Keratinocyte (primary cell): ENCODE measurements around the gene BBIP1. TPM values are rescaled to one million over a fixed set of nuclear protein-coding genes. Genes with fewer than 3 reads are reported as not detected.

Experiments
- DNase-seq: peaks from one replicate; pipeline ENCODE4 v3.0.0-alpha.2; 2011; ENCODE audit warnings: low read depth, missing footprints, low spot score
- FAIRE-seq: peaks from 2 replicates; lab custom pipeline; 2011; peaks lifted over from hg19 to GRCh38; lab: Jason Lieb, UNC
- H2AFZ ChIP-seq: 2 replicates; pipeline ENCODE4 v1.6.0; 2012; ENCODE audit warnings: low read length, control low read depth, inconsistent platforms; ENCODE audit not compliant: control insufficient read depth
- H3K27ac ChIP-seq: 2 replicates; pipeline ENCODE4 v1.5.1; 2011; ENCODE audit warnings: low read length; ENCODE audit not compliant: control insufficient read depth, insufficient read depth
- H3K27me3 ChIP-seq: 3 replicates; pipeline ENCODE4 v1.6.0; 2011; ENCODE audit warnings: low read length; ENCODE audit not compliant: control insufficient read depth, insufficient read depth; ENCODE audit errors: extremely low read depth
- H3K36me3 ChIP-seq, 2 experiments: 2 replicates in 1 of 2; 3 replicates in 1 of 2; pipeline ENCODE4 v1.5.1; 2011; ENCODE audit warnings: low read length in 2 of 2, mild to moderate bottlenecking in 1 of 2; ENCODE audit not compliant: control insufficient read depth in 2 of 2, insufficient read depth in 2 of 2; ENCODE audit errors: extremely low read depth in 1 of 2
- H3K4me1 ChIP-seq: 3 replicates; pipeline ENCODE4 v1.5.1; 2011; ENCODE audit warnings: low read length; ENCODE audit not compliant: control insufficient read depth, insufficient read depth; ENCODE audit errors: extremely low read depth
- H3K4me2 ChIP-seq: 3 replicates; pipeline ENCODE4 v1.6.0; 2011; ENCODE audit warnings: low read depth, low read length; ENCODE audit not compliant: control insufficient read depth, insufficient read depth; ENCODE audit errors: extremely low read depth
- H3K4me3 ChIP-seq, 3 experiments: fragments of 200-600 bp in 1 of 3; sonication (generic) in 1 of 3; 2 replicates in 2 of 3; 3 replicates in 1 of 3; pipeline ENCODE4 v1.5.1; 2011 to 2016; ENCODE audit warnings: low read length in 3 of 3, mild to moderate bottlenecking in 3 of 3, control low read depth in 2 of 3, inconsistent platforms in 1 of 3, low read depth in 1 of 3, mixed read lengths in 1 of 3, mixed run types in 1 of 3, moderate library complexity in 1 of 3; ENCODE audit not compliant: control insufficient read depth in 2 of 3, insufficient read depth in 2 of 3; ENCODE audit errors: extremely low read depth in 1 of 3
- H3K79me2 ChIP-seq: 2 replicates; pipeline ENCODE4 v1.6.0; 2012; ENCODE audit warnings: low read length; ENCODE audit not compliant: control insufficient read depth, insufficient read depth
- H3K9ac ChIP-seq: 3 replicates; pipeline ENCODE4 v1.6.0; 2011; ENCODE audit warnings: low read length; ENCODE audit not compliant: control insufficient read depth, insufficient read depth; ENCODE audit errors: extremely low read depth
- H3K9me1 ChIP-seq: 3 replicates; pipeline ENCODE4 v1.6.0; 2011; ENCODE audit warnings: low read length; ENCODE audit not compliant: control insufficient read depth, insufficient read depth; ENCODE audit errors: extremely low read depth
- H3K9me3 ChIP-seq: 2 replicates; pipeline ENCODE4 v1.5.1; 2012; ENCODE audit warnings: low read depth, low read length; ENCODE audit not compliant: control insufficient read depth
- H4K20me1 ChIP-seq: 3 replicates; pipeline ENCODE4 v1.6.0; 2011; ENCODE audit warnings: low read length; ENCODE audit not compliant: control insufficient read depth, insufficient read depth; ENCODE audit errors: extremely low read depth
- EZH2 ChIP-seq: IDR thresholded peaks from one replicate; pipeline ENCODE4 v1.6.1; 2012; ENCODE audit warnings: inconsistent platforms, mild to moderate bottlenecking, low read length, moderate library complexity
- dilution Hi-C: fragments of 300-500 bp; cut with MboI; formaldehyde crosslinking; loops from one replicate; pipeline ENCODE4 v1.7.0; 2020; ENCODE audit warnings: low sequenced_read_pairs; ENCODE audit not compliant: extremely low pct_ligation_motif_present
- polyA minus RNA-seq, 3 experiments: library from RNA; depleted of rRNA, polyadenylated mRNA; stranded (reverse); fragments of >200 nt; gene quantifications; 1 replicate in 1 of 3; 2 replicates in 1 of 3; 3 replicates in 1 of 3; pipeline ENCODE4 v1.2.3, GENCODE V29; 2011
- polyA plus RNA-seq, 5 experiments: library from polyadenylated mRNA; depleted of rRNA in 3 of 5; stranded (reverse) in 3 of 5; stranded (forward) in 1 of 5; unstranded in 1 of 5; fragments of >200 nt; gene quantifications; 1 replicate in 1 of 5; 2 replicates in 3 of 5; 3 replicates in 1 of 5; pipeline versions ENCODE4 v1.2.1 to v1.2.3, GENCODE V29; 2011 to 2012; ENCODE audit warnings: missing spikeins in 2 of 5, low read depth in 1 of 5, low replicate concordance in 1 of 5
- TF ChIP-seq, protein P1 (sequence below), 3 experiments: IDR thresholded peaks in 1 of 3; conservative IDR thresholded peaks in 1 of 3; optimal IDR thresholded peaks in 1 of 3; 2 replicates in 2 of 3; 3 replicates in 1 of 3; pipeline versions ENCODE3 to v1.5.1; 2011; ENCODE audit warnings: low read length in 3 of 3, mild to moderate bottlenecking in 3 of 3, moderate library complexity in 2 of 3, control low read depth in 1 of 3, inconsistent platforms in 1 of 3; ENCODE audit not compliant: insufficient read depth in 2 of 3; ENCODE audit errors: extremely low read depth in 1 of 3

BBIP1 gene, protein sequence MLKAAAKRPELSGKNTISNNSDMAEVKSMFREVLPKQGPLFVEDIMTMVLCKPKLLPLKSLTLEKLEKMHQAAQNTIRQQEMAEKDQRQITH
- 12.8 to 30.4 TPM (median 13.9 TPM) in 3 replicates for polyA plus RNA-seq
- polyA plus RNA-seq (2011; ENCODE audit: low read depth): 38.6 TPM
- 12.0 and 26.0 TPM in 2 replicates for polyA plus RNA-seq (2011; cell fraction: cytosol; rRNA removed)
- 9.2 and 14.1 TPM in 2 replicates for polyA plus RNA-seq (2011; cell fraction: nucleus; rRNA removed)
- polyA plus RNA-seq (2012; ENCODE audit: low replicate concordance): 15.0 and 23.7 TPM in 2 replicates
- polyA minus RNA-seq: 2.4 to 22.3 TPM (median 4.6 TPM) in 3 replicates
- 6.5 TPM for polyA minus RNA-seq (2011; cell fraction: cytosol; rRNA and poly(A)+ RNA removed)
- polyA minus RNA-seq (2011; cell fraction: nucleus; rRNA and poly(A)+ RNA removed): 2.7 and 3.0 TPM in 2 replicates

DNA sequence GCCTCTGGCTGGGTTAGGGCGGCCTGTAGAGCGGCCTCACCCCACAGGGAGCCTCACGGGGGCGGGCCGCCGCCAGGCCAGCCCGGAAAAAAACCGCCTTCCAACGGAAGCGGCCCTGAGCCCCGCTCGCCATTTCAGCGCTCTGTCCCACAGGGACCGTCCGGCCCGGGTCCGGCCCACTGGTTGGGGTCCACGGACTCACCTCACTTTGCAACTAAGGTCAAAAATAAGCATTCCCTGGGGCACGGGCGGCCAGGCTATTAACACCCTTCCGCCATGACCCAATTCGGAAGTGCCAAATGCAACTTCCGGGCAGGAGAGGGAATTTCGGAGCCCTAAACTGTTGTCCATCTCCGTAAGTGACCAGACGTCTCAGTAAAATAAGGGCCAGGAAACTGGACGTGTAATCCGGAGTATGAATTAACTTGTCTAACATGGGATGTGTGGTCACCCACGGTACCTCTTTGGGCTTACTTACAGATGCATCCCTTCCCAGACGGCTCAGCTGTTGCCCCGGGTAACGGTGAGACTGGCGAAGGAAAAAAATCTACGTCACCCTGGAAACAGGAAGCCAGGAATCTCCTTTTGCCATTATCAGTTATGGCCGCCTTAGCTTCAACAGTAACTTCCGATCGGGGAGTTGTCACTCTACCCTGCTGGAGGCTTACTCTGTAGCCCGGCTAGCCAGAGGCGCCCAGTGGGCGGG is at the start of gene BBIP1:
BBIP1 (minus strand) TSS at position 538 of the 706 bp plus-strand sequence. CDS start 1,023 bp downstream, outside the sequence.
- FAIRE-seq (peak; percentile 87), DNase-seq (peak; percentile 95)
- dilution Hi-C loops: no loop called here
- TF ChIP-seq EZH2: no peak
- TF ChIP-seq, protein P1, sequence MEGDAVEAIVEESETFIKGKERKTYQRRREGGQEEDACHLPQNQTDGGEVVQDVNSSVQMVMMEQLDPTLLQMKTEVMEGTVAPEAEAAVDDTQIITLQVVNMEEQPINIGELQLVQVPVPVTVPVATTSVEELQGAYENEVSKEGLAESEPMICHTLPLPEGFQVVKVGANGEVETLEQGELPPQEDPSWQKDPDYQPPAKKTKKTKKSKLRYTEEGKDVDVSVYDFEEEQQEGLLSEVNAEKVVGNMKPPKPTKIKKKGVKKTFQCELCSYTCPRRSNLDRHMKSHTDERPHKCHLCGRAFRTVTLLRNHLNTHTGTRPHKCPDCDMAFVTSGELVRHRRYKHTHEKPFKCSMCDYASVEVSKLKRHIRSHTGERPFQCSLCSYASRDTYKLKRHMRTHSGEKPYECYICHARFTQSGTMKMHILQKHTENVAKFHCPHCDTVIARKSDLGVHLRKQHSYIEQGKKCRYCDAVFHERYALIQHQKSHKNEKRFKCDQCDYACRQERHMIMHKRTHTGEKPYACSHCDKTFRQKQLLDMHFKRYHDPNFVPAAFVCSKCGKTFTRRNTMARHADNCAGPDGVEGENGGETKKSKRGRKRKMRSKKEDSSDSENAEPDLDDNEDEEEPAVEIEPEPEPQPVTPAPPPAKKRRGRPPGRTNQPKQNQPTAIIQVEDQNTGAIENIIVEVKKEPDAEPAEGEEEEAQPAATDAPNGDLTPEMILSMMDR (optimal IDR thresholded peaks at IDR 0.05 in 1 of 3, IDR thresholded peaks at IDR 0.05 in 1 of 3, conservative IDR thresholded peaks at IDR 0.05 in 1 of 3; ENCODE audit: extremely low read depth in 1 of 3, insufficient read depth in 2 of 3, low read length in 3 of 3): no peak
- Histone ChIP-seq H3K4me2 (peak within 1 kb of the TSS; percentile 97), H3K9me3 (no peaks in the 10 kb centered on the region), H3K27me3 (no peaks in the 10 kb centered on the region), H3K9me1 (no peaks in the 10 kb centered on the region), H3K79me2 (peaks cover 40% of the 10 kb centered on the region), H3K4me3 (peak within 1 kb of the TSS; percentile 74 to 98 (median 97)), H3K9ac (peak within 1 kb of the TSS; percentile 97), H3K4me1 (peaks cover 10% of the 10 kb centered on the region), H4K20me1 (no peaks in the 10 kb centered on the region), H2AFZ (peak within 1 kb of the TSS; percentile 90), H3K36me3 (no peaks in the 10 kb centered on the region), H3K27ac (peak within 1 kb of the TSS; percentile 94)

DNA sequence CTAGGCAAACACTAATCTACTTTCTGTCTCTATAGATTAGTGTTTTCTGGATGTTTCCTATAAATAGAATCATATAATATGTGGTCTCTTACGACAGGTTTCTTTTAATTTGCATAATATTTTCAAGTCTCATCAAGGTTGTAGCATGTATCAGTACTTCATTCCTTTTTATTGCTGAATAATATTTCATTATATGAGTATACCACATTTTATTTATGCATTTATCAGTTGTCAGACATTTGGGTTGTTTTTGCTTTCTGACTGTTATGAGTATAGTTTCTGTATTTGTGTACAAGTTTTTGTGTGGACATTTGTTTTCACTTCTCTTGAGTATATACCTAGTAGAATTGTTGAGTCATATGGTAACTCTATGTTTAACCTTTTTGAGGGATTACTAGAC is 48.7 kb upstream of the BBIP1 start:
- no peak overlapping the region for H2AFZ ChIP-seq
- no peak overlapping the region for H3K4me2 ChIP-seq
- H3K4me3 ChIP-seq: no peak overlapping the region
- H3K4me1 ChIP-seq: no peaks in the 10 kb centered on the region
- H3K9me1 ChIP-seq: no peaks in the 10 kb centered on the region
- no peak for FAIRE-seq
- DNase-seq: no peak
- no peak overlapping the region for H3K9ac ChIP-seq
- H3K9me3 ChIP-seq: no peaks in the 10 kb centered on the region
- H3K27ac ChIP-seq: no peak overlapping the region
- no peaks in the 10 kb centered on the region for H3K36me3 ChIP-seq
- H4K20me1 ChIP-seq: no peaks in the 10 kb centered on the region
- no peaks in the 10 kb centered on the region for H3K27me3 ChIP-seq
- H3K79me2 ChIP-seq: peaks cover 69% of the 10 kb centered on the region
- dilution Hi-C loops: no loop called here
- TF ChIP-seq EZH2: no peak
- TF ChIP-seq, protein P1 (optimal IDR thresholded peaks at IDR 0.05 in 1 of 3, IDR thresholded peaks at IDR 0.05 in 1 of 3, conservative IDR thresholded peaks at IDR 0.05 in 1 of 3; ENCODE audit: extremely low read depth in 1 of 3, insufficient read depth in 2 of 3, low read length in 3 of 3): no peak
